ENCODE measurements around the gene IQUB. TPM values are rescaled to one million over a fixed set of nuclear protein-coding genes. Genes with fewer than 3 reads are reported as not detected.

IQUB gene
- total RNA-seq, 2 donors from 2014 or later = 2.0 to 4.8 TPM

DNA sequence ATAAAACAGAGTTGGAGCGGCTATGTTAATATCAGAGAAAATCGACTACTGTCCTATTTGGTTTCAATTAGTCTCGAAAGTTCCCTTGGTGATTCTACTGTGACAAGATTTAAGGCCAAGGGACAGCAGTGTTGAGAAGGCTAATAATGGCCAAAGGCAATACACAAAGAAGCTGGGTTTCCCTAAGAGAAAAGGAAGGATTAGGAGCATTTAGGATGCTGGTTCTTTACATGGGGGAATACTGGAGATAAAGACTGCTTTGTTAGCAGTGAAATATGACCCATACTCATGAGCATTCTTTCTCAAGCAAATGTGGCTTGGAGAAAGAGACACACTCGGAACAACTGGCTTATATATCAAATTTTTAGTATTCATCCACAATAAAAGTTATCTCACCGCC is 32.2 kb downstream of the IQUB start:
- DNase-seq (ENCODE audit: low spot score) = no peak
- 82% methylated on average over 5 of the region's 5 CpGs for WGBS
- intact Hi-C loops (cut with DNase I) = no loop called here

DNA sequence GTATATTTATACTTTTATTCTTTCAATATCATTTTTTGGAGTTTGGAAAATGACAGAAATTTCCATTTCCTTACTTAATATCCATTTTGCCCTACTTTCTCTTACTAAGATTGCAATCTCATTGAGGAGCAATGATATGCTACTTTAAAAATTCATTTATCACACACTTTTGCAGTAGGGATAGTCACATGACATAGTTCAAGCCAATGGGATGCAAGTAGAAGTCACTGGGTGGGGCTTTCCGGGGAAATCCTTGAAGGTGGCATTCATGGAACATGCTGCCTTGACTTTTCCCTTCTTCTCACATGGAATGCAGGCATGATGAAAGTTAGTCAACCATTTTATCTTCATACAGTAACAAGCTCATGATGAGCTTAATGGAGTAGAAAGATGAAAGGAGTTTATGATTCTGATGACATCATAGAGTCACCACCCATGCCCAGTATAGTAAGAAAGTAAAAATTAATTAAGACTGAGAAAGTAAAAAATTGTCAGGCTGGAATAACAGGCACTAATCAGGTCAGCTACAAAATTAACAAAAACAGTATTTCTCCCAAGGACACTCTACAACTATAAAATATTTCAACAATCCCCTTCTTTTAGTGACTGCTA is 33.4 kb downstream of the IQUB start:
- no peaks in the 10 kb centered on the region for H3K9me3 ChIP-seq
- H3K36me3 ChIP-seq = no peaks in the 10 kb centered on the region
- H3K27me3 ChIP-seq (replicated peaks; ENCODE audit: insufficient read depth) = no peaks in the 10 kb centered on the region
- H3K4me1 ChIP-seq (replicated peaks) = no peaks in the 10 kb centered on the region
- intact Hi-C loops (cut with DNase I) = no loop called here
- no peak overlapping the region for H3K4me3 ChIP-seq
- no peak for TF ChIP-seq POLR2A (IDR thresholded peaks at IDR 0.05)
- no peak for TF ChIP-seq POLR2AphosphoS5 (IDR thresholded peaks at IDR 0.05)
- TF ChIP-seq, protein P1, sequence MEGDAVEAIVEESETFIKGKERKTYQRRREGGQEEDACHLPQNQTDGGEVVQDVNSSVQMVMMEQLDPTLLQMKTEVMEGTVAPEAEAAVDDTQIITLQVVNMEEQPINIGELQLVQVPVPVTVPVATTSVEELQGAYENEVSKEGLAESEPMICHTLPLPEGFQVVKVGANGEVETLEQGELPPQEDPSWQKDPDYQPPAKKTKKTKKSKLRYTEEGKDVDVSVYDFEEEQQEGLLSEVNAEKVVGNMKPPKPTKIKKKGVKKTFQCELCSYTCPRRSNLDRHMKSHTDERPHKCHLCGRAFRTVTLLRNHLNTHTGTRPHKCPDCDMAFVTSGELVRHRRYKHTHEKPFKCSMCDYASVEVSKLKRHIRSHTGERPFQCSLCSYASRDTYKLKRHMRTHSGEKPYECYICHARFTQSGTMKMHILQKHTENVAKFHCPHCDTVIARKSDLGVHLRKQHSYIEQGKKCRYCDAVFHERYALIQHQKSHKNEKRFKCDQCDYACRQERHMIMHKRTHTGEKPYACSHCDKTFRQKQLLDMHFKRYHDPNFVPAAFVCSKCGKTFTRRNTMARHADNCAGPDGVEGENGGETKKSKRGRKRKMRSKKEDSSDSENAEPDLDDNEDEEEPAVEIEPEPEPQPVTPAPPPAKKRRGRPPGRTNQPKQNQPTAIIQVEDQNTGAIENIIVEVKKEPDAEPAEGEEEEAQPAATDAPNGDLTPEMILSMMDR (IDR thresholded peaks at IDR 0.05) = no peak
- no peak overlapping the region for H3K27ac ChIP-seq
- whole genome bisulfite sequencing = 93% methylated on average over 1 of the region's 1 CpG
- no peak for DNase-seq (ENCODE audit: low spot score)

More for the DNA sequence above, 32.2 kb downstream of the IQUB start:
- Histone ChIP-seq H3K27ac (no peak overlapping the region), H3K9me3 (no peaks in the 10 kb centered on the region), H3K4me1 (replicated peaks) (no peaks in the 10 kb centered on the region), H3K27me3 (replicated peaks; ENCODE audit: insufficient read depth) (no peaks in the 10 kb centered on the region), H3K36me3 (no peaks in the 10 kb centered on the region), H3K4me3 (no peak overlapping the region)
- TF ChIP-seq POLR2A (IDR thresholded peaks at IDR 0.05) (no peak), POLR2AphosphoS5 (IDR thresholded peaks at IDR 0.05) (no peak)
- TF ChIP-seq, protein P1 (IDR thresholded peaks at IDR 0.05) = no peak

DNA sequence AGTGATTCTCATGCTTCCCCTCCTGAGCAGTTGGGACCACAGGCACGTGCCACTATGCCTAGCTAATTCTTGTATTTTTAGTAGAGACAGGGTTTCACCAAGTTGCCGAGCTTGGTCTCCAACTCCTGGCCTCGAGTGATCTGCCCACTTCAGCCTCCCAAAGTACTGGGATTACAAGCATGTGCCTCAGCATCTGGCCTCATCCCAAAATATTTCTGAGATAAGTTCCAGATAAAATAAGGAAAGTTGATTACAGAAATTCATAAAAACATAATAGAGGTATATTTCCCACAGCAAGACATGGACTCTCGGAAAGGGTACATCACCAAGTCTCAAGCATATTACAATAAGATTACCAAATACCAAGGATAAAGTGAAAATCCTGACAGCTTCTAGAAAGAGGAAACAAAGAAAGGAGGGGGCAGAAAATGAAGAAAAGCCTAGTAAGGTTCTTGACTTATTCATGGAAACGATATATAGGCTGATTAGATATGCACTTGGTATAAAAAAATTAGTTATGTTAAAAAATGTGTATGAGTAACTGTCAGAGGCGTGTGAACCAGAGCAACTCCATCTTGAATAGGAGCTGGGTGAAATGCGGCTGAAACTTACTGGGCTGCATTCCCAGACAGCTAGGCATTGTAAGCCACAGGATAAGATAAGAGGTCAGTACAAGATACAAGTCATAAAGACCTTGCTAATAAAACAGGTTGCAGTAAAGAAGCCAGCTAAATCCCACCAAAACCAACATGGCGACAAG is 35.0 kb downstream of the IQUB start:
- no peaks in the 10 kb centered on the region for H3K4me1 ChIP-seq (replicated peaks)
- H3K4me3 ChIP-seq = no peak overlapping the region
- H3K9me3 ChIP-seq = no peaks in the 10 kb centered on the region
- 83% methylated on average over 8 of the region's 8 CpGs for WGBS
- no peaks in the 10 kb centered on the region for H3K36me3 ChIP-seq
- intact Hi-C loops (cut with DNase I) = no loop called here
- TF ChIP-seq, protein P1 (IDR thresholded peaks at IDR 0.05) = no peak
- TF ChIP-seq POLR2A (IDR thresholded peaks at IDR 0.05) (no peak), POLR2AphosphoS5 (IDR thresholded peaks at IDR 0.05) (no peak)
- DNase-seq (ENCODE audit: low spot score) = no peak
- no peaks in the 10 kb centered on the region for H3K27me3 ChIP-seq (replicated peaks; ENCODE audit: insufficient read depth)
- H3K27ac ChIP-seq = no peak overlapping the region

DNA sequence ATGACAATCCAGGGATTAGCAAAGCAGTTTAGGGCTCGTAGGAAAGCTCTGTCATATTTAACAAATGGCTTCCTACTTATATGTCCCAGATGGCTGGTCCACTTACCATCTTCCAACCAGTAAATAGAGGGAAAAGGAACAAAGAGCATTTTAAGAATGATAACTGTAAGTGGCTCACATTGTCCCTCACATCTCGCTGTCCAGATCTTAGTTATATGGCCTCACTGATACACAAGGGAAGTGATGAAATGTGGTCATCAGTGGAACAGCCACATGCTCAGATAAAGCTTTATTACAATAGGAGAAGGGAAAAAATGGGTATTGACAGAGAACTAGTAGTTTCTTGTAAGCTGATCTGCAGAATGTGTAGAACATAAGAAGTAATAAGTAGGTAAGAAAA is 35.8 kb downstream of the IQUB start:
- intact Hi-C loops (cut with DNase I) = no loop called here
- WGBS = 64% methylated on average over 2 of the region's 2 CpGs
- no peaks in the 10 kb centered on the region for H3K36me3 ChIP-seq

More for the DNA sequence above, 35.8 kb downstream of the IQUB start:
- no peaks in the 10 kb centered on the region for H3K4me1 ChIP-seq (replicated peaks)
- no peaks in the 10 kb centered on the region for H3K9me3 ChIP-seq
- TF ChIP-seq, protein P1 (IDR thresholded peaks at IDR 0.05) = no peak
- TF ChIP-seq POLR2A (IDR thresholded peaks at IDR 0.05) = no peak
- no peak for TF ChIP-seq POLR2AphosphoS5 (IDR thresholded peaks at IDR 0.05)
- no peak overlapping the region for H3K27ac ChIP-seq
- no peak overlapping the region for H3K4me3 ChIP-seq
- no peaks in the 10 kb centered on the region for H3K27me3 ChIP-seq (replicated peaks; ENCODE audit: insufficient read depth)
- no peak for DNase-seq (ENCODE audit: low spot score)

Data from prostate gland (tissue), 2 donors.